ENCODE measurements around the gene ILF3.

DNA sequence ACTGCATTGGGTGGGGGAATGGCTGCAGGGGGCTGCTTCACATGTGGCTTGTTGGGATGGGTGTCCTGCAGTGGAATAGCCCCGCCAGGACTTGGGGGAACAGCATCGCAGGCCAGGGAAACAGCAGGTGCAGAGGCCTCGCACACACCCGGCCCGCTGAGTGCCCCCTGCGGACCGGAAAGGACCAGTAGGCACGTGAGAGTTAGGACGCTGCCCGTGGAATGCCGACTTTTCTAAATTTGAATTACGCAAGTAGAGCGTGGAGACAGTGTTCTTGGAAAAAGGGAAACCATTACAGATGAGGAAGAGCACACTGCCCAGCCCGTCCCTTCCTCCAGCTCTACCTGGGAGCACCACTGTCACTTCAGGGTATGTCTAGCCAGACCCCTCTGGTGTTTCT is 75.3 kb downstream of the ILF3 start:
- TF ChIP-seq, protein P1, sequence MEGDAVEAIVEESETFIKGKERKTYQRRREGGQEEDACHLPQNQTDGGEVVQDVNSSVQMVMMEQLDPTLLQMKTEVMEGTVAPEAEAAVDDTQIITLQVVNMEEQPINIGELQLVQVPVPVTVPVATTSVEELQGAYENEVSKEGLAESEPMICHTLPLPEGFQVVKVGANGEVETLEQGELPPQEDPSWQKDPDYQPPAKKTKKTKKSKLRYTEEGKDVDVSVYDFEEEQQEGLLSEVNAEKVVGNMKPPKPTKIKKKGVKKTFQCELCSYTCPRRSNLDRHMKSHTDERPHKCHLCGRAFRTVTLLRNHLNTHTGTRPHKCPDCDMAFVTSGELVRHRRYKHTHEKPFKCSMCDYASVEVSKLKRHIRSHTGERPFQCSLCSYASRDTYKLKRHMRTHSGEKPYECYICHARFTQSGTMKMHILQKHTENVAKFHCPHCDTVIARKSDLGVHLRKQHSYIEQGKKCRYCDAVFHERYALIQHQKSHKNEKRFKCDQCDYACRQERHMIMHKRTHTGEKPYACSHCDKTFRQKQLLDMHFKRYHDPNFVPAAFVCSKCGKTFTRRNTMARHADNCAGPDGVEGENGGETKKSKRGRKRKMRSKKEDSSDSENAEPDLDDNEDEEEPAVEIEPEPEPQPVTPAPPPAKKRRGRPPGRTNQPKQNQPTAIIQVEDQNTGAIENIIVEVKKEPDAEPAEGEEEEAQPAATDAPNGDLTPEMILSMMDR (IDR thresholded peaks at IDR 0.05; ENCODE audit: low read depth, low read length, poor library complexity, severe bottlenecking) = no peak
- TF ChIP-seq EZH2phosphoT487 (IDR thresholded peaks at IDR 0.05; ENCODE audit: borderline replicate concordance, low read length) = no peak
